B cell (primary cell): Measurements from ENCODE around the gene OR5H14. TPM values are rescaled to one million over a fixed set of nuclear protein-coding genes. Genes with fewer than 3 reads are reported as not detected.
"Not testable (repeated sequence)": the region's sequence is repeated elsewhere in the genome, so short reads cannot be mapped to it uniquely, and the experiment has no call there.

Source experiments
- ATAC-seq: fragments of 200-7000 bp; cut with Tn5 transposase; one replicate; pipeline ENCODE4 v1.10.0; 2021; ENCODE audit warnings: low read depth, mild to moderate bottlenecking, moderate number of reproducible peaks, moderate library complexity
- CTCF ChIA-PET: fragments of 350-600 bp; sonication (Branson Sonifier 250); formaldehyde crosslinking; loops from one replicate; lab custom pipeline; 2021; ENCODE audit warnings: antibody characterized with exemption, inconsistent platforms; lab: Charles Lee
- POLR2A ChIA-PET: fragments of 350-600 bp; sonication (Branson Sonifier 250); formaldehyde crosslinking; loops from one replicate; lab custom pipeline; 2021; ENCODE audit warnings: antibody characterized with exemption; lab: Charles Lee
- DNase-seq: peaks from one replicate; pipeline ENCODE4 v3.0.0; 2013
- H2AFZ ChIP-seq: 2 replicates; pipeline ENCODE4 v1.6.1; 2012; ENCODE audit warnings: mild to moderate bottlenecking, low read depth, low read length; ENCODE audit not compliant: insufficient read depth, poor library complexity, severe bottlenecking
- H3K27ac ChIP-seq, 2 donors: 1 replicate in 1 of 2; 2 replicates in 1 of 2; pipeline ENCODE4 v1.5.1; 2012 to 2013; ENCODE audit warnings: low read length in 2 of 2, mild to moderate bottlenecking in 2 of 2, moderate library complexity in 1 of 2
- H3K27me3 ChIP-seq, 4 experiments: fragments of 200-600 bp in 1 of 4; sonication (generic) in 1 of 4; replicated peaks in 1 of 4; 1 replicate in 2 of 4; 2 replicates in 2 of 4; pipeline versions ENCODE4 v1.6.1 to v1.7.0; 2013 to 2016; ENCODE audit warnings: low read length in 3 of 4, mild to moderate bottlenecking in 2 of 4, mixed read lengths in 1 of 4, moderate library complexity in 1 of 4; ENCODE audit not compliant: insufficient read depth in 4 of 4, control insufficient read depth in 3 of 4; ENCODE audit errors: control extremely low read depth in 1 of 4
- H3K36me3 ChIP-seq, 2 experiments: replicated peaks in 1 of 2; 1 replicate in 1 of 2; 2 replicates in 1 of 2; pipeline versions ENCODE4 v1.6.1 to v1.7.1; 2013; ENCODE audit warnings: low read length in 1 of 2; ENCODE audit not compliant: insufficient read depth in 2 of 2, control insufficient read depth in 1 of 2; ENCODE audit errors: control extremely low read depth in 1 of 2, extremely low read depth in 1 of 2
- H3K4me1 ChIP-seq, 2 donors: fragments of 200-600 bp in 1 of 2; sonication (generic) in 1 of 2; 1 replicate in 1 of 2; 2 replicates in 1 of 2; pipeline versions ENCODE4 v1.5.1 to v1.6.1; 2013 to 2017; ENCODE audit warnings: low read length in 2 of 2; ENCODE audit not compliant: control insufficient read depth in 2 of 2, insufficient read depth in 2 of 2
- H3K4me2 ChIP-seq: replicated peaks from 2 replicates; pipeline ENCODE3; 2012; ENCODE audit warnings: mild to moderate bottlenecking, low read depth, low read length; ENCODE audit not compliant: poor library complexity, severe bottlenecking
- H3K4me3 ChIP-seq, 5 experiments: fragments of 200-600 bp in 1 of 5; sonication (generic) in 1 of 5; 1 replicate in 3 of 5; 2 replicates in 2 of 5; pipeline versions ENCODE4 v1.5.1 to v1.7.0; 2011 to 2016; ENCODE audit warnings: low read length in 4 of 5, mild to moderate bottlenecking in 4 of 5, low read depth in 2 of 5, control low read depth in 1 of 5, moderate library complexity in 1 of 5; ENCODE audit not compliant: insufficient read depth in 1 of 5; ENCODE audit errors: control extremely low read depth in 1 of 5, extremely low read depth in 1 of 5
- H3K79me2 ChIP-seq: fragments of 200-600 bp; sonication (generic); one replicate; pipeline ENCODE4 v1.6.0; 2016; ENCODE audit warnings: low read length; ENCODE audit not compliant: control insufficient read depth, insufficient read depth
- H3K9ac ChIP-seq: fragments of 200-600 bp; sonication (generic); 2 replicates; pipeline ENCODE4 v1.6.1; 2017; ENCODE audit warnings: mild to moderate bottlenecking, low read length, moderate library complexity
- H3K9me3 ChIP-seq, 3 donors: one replicate each; pipeline versions ENCODE4 v1.6.1 to v1.7.1; 2013; ENCODE audit warnings: low read length in 2 of 3; ENCODE audit not compliant: control insufficient read depth in 2 of 3, insufficient read depth in 1 of 3; ENCODE audit errors: control extremely low read depth in 1 of 3
- H4K20me1 ChIP-seq: 2 replicates; pipeline ENCODE4 v1.6.0; 2012; ENCODE audit warnings: mild to moderate bottlenecking, low read length; ENCODE audit not compliant: insufficient read depth, control insufficient read depth, poor library complexity, severe bottlenecking
- H3K27ac Mint-ChIP-seq: one replicate; pipeline ENCODE4 v1.8.0; 2021; ENCODE audit warnings: mixed read lengths
- H3K27me3 Mint-ChIP-seq: one replicate; pipeline ENCODE4 v1.8.0; 2021; ENCODE audit warnings: mixed read lengths
- H3K4me1 Mint-ChIP-seq: one replicate; pipeline ENCODE4 v1.8.0; 2021; ENCODE audit warnings: mixed read lengths
- H3K4me3 Mint-ChIP-seq: one replicate; pipeline ENCODE4 v1.8.0; 2021; ENCODE audit warnings: mixed read lengths
- H3K9me3 Mint-ChIP-seq: one replicate; pipeline ENCODE4 v1.8.0; 2022; ENCODE audit warnings: mixed read lengths; ENCODE audit not compliant: insufficient read depth
- EZH2 ChIP-seq: IDR thresholded peaks from 2 replicates; pipeline ENCODE4 v1.6.1; 2012; ENCODE audit warnings: borderline replicate concordance, low read depth, mild to moderate bottlenecking, moderate library complexity, low read length; ENCODE audit not compliant: insufficient read depth, poor library complexity, severe bottlenecking
- WGBS: methylation state at CpG from one replicate; pipeline ENCODE4 v1.1.5; 2013; ENCODE audit warnings: missing lambda C conversion rate; ENCODE audit not compliant: insufficient coverage; 5-methylcytosine and 5-hydroxymethylcytosine counted together
- intact Hi-C: fragments of 100-400 bp; cut with micrococcal nuclease; formaldehyde crosslinking; loops from one replicate; pipeline ENCODE4 v1.10.0; 2022
- polyA plus RNA-seq: library from polyadenylated mRNA; depleted of rRNA; stranded (reverse); fragments of >200 nt; gene quantifications from 2 replicates; pipeline ENCODE4 v1.2.3, GENCODE V29; 2012
- total RNA-seq, 2 donors: library from RNA; stranded (reverse); fragments of 120-200 nt in 1 of 2; gene quantifications; 1 replicate in 1 of 2; 2 replicates in 1 of 2; pipeline versions ENCODE4 v1.2.3 to v1.2.4, GENCODE V29; 2013 to 2022
- TF ChIP-seq, protein P1 (sequence below): fragments of 200-600 bp; IDR thresholded peaks from one replicate; pipeline ENCODE4 v1.8.0; 2022; ENCODE audit warnings: antibody characterized with exemption, mild to moderate bottlenecking

The OR5H14 gene
- total and polyA plus RNA-seq, 2 donors (not counting 1 experiment from before 2014, with no cell fraction given): not detected

DNA sequence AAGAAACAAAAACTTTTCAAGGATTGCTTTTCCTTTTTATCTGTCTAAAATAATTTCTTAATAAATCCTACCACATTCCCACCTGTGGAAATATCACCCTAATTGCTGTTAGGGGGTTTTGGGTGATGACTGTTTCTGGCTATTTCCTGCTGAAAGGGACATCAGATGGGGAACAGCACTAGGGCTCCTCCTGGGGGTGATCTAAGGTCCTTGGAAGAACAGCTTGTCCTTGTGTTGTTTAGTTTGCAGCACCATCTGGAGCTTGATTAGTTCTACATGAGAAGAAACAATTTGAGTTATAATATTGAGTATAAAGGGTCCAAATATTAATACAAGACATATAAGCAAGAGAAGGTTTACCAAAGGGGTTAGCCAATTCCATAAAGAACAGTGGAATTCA is 37.9 kb downstream of the OR5H14 start:
- H3K4me3 Mint-ChIP-seq: no peak overlapping the region
- Histone ChIP-seq H2AFZ (no peak overlapping the region), H3K27ac (no peak overlapping the region), H3K36me3 (no peaks in the 10 kb centered on the region), H3K27me3 (no peaks in the 10 kb centered on the region), H3K4me2 (no peak overlapping the region), H3K4me3 (no peak overlapping the region), H3K4me1 (no peaks in the 10 kb centered on the region), H4K20me1 (no peaks in the 10 kb centered on the region), H3K79me2 (no peaks in the 10 kb centered on the region), H3K9ac (no peak overlapping the region), H3K9me3 (no peaks in the 10 kb centered on the region)
- ChIA-PET POLR2A (no interaction called here), CTCF (no interaction called here)
- TF ChIP-seq, protein P1, sequence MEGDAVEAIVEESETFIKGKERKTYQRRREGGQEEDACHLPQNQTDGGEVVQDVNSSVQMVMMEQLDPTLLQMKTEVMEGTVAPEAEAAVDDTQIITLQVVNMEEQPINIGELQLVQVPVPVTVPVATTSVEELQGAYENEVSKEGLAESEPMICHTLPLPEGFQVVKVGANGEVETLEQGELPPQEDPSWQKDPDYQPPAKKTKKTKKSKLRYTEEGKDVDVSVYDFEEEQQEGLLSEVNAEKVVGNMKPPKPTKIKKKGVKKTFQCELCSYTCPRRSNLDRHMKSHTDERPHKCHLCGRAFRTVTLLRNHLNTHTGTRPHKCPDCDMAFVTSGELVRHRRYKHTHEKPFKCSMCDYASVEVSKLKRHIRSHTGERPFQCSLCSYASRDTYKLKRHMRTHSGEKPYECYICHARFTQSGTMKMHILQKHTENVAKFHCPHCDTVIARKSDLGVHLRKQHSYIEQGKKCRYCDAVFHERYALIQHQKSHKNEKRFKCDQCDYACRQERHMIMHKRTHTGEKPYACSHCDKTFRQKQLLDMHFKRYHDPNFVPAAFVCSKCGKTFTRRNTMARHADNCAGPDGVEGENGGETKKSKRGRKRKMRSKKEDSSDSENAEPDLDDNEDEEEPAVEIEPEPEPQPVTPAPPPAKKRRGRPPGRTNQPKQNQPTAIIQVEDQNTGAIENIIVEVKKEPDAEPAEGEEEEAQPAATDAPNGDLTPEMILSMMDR: no peak
- TF ChIP-seq EZH2: no peak
- no peaks in the 10 kb centered on the region for H3K27me3 Mint-ChIP-seq
- DNase-seq: no peak
- intact Hi-C loops: no loop called here
- no peaks in the 10 kb centered on the region for H3K9me3 Mint-ChIP-seq
- ATAC-seq: no peak
- H3K4me1 Mint-ChIP-seq: peaks cover 2% of the 10 kb centered on the region
- H3K27ac Mint-ChIP-seq: no peak overlapping the region

DNA sequence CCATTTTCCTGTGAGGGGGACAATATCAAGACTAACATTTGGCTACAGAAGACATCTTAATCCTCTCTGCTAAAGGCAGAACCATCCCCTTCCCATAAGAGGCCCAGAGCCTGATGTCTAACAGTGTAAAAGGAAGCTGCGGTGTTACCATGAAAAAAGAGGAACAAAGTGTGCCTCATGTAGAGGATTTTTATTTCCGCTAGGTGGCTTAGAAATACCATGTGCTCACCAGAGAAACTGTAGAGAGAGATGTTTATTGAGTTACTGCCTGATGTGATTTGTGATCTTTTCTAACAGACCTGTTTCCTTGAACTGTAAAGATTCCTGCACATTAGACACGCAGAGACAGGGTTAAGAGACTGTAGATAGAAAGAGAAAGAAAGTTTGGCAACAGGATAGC is 41.3 kb downstream of the OR5H14 start:
- Histone ChIP-seq H3K4me3 (no peak overlapping the region), H4K20me1 (no peaks in the 10 kb centered on the region), H2AFZ (no peak overlapping the region), H3K4me1 (no peaks in the 10 kb centered on the region), H3K27me3 (no peaks in the 10 kb centered on the region), H3K9me3 (no peaks in the 10 kb centered on the region), H3K9ac (no peak overlapping the region), H3K79me2 (no peaks in the 10 kb centered on the region), H3K4me2 (no peak overlapping the region), H3K27ac (no peak overlapping the region), H3K36me3 (no peaks in the 10 kb centered on the region)
- H3K9me3 Mint-ChIP-seq: no peaks in the 10 kb centered on the region
- H3K4me3 Mint-ChIP-seq: no peak overlapping the region
- intact Hi-C loops: no loop called here
- WGBS: 7% methylated on average over 3 of the region's 3 CpGs
- no peak for TF ChIP-seq EZH2
- TF ChIP-seq, protein P1: peak; percentile 45
- ChIA-PET POLR2A (no interaction called here), CTCF (no interaction called here)
- peak; percentile 6 for DNase-seq
- ATAC-seq: peak; percentile 33
- peaks cover 2% of the 10 kb centered on the region for H3K4me1 Mint-ChIP-seq
- no peak overlapping the region for H3K27ac Mint-ChIP-seq
- no peaks in the 10 kb centered on the region for H3K27me3 Mint-ChIP-seq

DNA sequence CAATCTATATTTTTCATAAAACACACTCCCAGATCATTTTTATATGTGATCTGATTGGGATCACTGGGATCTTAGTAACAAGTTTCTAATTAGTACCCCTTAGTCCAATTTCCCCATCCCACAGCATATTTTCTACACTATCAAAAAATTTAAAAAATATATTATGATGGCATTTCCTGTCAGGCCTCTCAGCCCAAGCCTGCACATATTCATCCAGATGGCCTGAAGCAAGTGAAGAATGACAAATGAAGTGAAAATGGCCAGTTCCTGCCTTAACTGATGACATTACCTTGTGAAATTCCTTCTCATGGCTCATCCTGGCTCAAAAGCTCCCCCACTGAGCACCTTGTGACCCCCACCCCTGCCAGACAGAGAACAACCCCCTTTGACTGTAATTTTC is 43.6 kb downstream of the OR5H14 start:
- H3K9ac ChIP-seq, DNase-seq, CTCF ChIA-PET, H3K4me2 ChIP-seq, H3K9me3 ChIP-seq, H3K27me3 ChIP-seq, intact Hi-C loops, H3K9me3 Mint-ChIP-seq, H2AFZ ChIP-seq, H3K27ac Mint-ChIP-seq, ATAC-seq, H3K27ac ChIP-seq, POLR2A ChIA-PET, H3K4me1 ChIP-seq, H3K4me1 Mint-ChIP-seq, H3K4me3 ChIP-seq, H4K20me1 ChIP-seq, H3K4me3 Mint-ChIP-seq, H3K36me3 ChIP-seq, H3K79me2 ChIP-seq, H3K27me3 Mint-ChIP-seq: not testable (repeated sequence)
